ENCODE measurements around the gene ALOX12. TPM values are rescaled to one million over a fixed set of nuclear protein-coding genes. Genes with fewer than 3 reads are reported as not detected.

Gene ALOX12
- total RNA-seq, 1 donor from 2014 or later, result not detected

DNA sequence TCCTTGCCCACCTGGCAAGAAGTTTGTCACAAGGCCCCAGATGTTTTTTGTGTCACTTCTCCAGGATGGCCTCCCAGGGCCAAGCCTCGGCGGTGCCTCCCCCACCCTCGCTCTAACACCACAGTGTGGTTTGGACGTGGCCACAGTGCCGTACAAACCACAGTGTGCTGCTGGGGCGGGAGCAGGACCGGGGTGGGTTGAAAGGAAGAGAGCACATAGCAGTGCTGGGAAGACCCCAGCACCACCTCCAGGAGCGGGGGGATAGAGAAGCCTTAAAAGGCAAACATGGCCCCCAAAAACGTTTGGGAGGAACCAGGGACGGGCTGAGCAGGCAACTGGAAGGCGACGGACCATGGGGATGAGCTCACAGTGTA is 22.0 kb downstream of the ALOX12 start:
- Mint-ChIP-seq H3K9me3 (ENCODE audit: unreplicated experiment) (peaks cover 5% of the 10 kb centered on the region), H3K4me3 (ENCODE audit: unreplicated experiment) (no peak overlapping the region), H3K4me1 (ENCODE audit: low read depth, unreplicated experiment) (peaks cover 9% of the 10 kb centered on the region), H3K27me3 (ENCODE audit: unreplicated experiment) (peaks cover 8% of the 10 kb centered on the region), H3K36me3 (ENCODE audit: unreplicated experiment) (no peaks in the 10 kb centered on the region), H3K27ac (ENCODE audit: unreplicated experiment) (no peak overlapping the region)
- TF ChIP-seq, protein P1, sequence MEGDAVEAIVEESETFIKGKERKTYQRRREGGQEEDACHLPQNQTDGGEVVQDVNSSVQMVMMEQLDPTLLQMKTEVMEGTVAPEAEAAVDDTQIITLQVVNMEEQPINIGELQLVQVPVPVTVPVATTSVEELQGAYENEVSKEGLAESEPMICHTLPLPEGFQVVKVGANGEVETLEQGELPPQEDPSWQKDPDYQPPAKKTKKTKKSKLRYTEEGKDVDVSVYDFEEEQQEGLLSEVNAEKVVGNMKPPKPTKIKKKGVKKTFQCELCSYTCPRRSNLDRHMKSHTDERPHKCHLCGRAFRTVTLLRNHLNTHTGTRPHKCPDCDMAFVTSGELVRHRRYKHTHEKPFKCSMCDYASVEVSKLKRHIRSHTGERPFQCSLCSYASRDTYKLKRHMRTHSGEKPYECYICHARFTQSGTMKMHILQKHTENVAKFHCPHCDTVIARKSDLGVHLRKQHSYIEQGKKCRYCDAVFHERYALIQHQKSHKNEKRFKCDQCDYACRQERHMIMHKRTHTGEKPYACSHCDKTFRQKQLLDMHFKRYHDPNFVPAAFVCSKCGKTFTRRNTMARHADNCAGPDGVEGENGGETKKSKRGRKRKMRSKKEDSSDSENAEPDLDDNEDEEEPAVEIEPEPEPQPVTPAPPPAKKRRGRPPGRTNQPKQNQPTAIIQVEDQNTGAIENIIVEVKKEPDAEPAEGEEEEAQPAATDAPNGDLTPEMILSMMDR (IDR thresholded peaks at IDR 0.05; ENCODE audit: partially characterized antibody, unreplicated experiment), result no peak
- no peak for DNase-seq

DNA sequence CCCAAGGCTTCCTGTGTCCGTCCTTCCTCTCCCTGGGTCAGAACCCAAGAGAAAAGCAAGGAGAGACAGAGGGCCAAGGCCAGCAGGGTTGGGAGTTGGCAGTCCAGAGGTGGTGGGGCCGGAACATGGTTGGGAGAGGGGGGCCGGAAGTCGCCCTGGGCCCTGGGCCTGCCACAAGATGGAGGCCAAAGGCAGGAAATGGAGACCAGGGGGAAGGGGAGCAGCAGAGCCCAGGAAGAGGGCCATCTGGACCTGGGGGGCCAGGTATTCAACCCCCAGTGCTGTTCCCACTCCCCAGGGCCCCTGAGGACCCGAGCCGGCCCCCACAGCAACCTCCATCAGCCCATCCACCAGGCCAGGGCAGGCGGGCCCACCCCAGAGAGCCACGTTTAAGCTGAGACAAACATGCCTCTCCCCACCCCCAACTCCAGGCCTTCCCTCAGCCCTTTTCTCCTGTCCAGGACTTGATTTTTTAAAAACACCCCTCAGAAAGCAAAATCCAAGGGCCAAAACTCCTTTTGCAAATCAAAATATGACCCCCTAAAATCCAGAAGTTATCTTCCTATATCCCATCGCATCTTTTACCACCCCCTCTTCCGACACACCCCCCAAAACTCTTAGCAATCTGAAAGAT is 22.6 kb downstream of the ALOX12 start:
- Mint-ChIP-seq H3K36me3 (ENCODE audit: unreplicated experiment) (no peaks in the 10 kb centered on the region), H3K4me1 (ENCODE audit: low read depth, unreplicated experiment) (peaks cover 6% of the 10 kb centered on the region), H3K27me3 (ENCODE audit: unreplicated experiment) (peaks cover 12% of the 10 kb centered on the region), H3K27ac (ENCODE audit: unreplicated experiment) (no peak overlapping the region), H3K4me3 (ENCODE audit: unreplicated experiment) (no peak overlapping the region), H3K9me3 (ENCODE audit: unreplicated experiment) (peaks cover 9% of the 10 kb centered on the region)
- no peak for DNase-seq
- TF ChIP-seq, protein P1 (IDR thresholded peaks at IDR 0.05; ENCODE audit: partially characterized antibody, unreplicated experiment), result no peak

GRCh38 chr17:7019367-7019766 is 23.5 kb downstream of the ALOX12 start:
- H3K4me3 Mint-ChIP-seq (ENCODE audit: unreplicated experiment), result no peak overlapping the region
- no peaks in the 10 kb centered on the region for H3K36me3 Mint-ChIP-seq (ENCODE audit: unreplicated experiment)
- no peak overlapping the region for H3K27ac Mint-ChIP-seq (ENCODE audit: unreplicated experiment)
- no peak for DNase-seq
- peaks cover 2% of the 10 kb centered on the region for H3K4me1 Mint-ChIP-seq (ENCODE audit: low read depth, unreplicated experiment)
- H3K27me3 Mint-ChIP-seq (ENCODE audit: unreplicated experiment), result peaks cover 14% of the 10 kb centered on the region
- TF ChIP-seq, protein P1 (IDR thresholded peaks at IDR 0.05; ENCODE audit: partially characterized antibody, unreplicated experiment), result no peak
- H3K9me3 Mint-ChIP-seq (ENCODE audit: unreplicated experiment), result peaks cover 6% of the 10 kb centered on the region

- no peak overlapping the region for H3K4me3 Mint-ChIP-seq (ENCODE audit: unreplicated experiment)
- TF ChIP-seq, protein P1 (IDR thresholded peaks at IDR 0.05; ENCODE audit: partially characterized antibody, unreplicated experiment), result no peak
- peak; percentile 57 for DNase-seq
- peaks cover 14% of the 10 kb centered on the region for H3K27me3 Mint-ChIP-seq (ENCODE audit: unreplicated experiment)
- no peaks in the 10 kb centered on the region for H3K36me3 Mint-ChIP-seq (ENCODE audit: unreplicated experiment)
- H3K9me3 Mint-ChIP-seq (ENCODE audit: unreplicated experiment), result peaks cover 6% of the 10 kb centered on the region
- peaks cover 2% of the 10 kb centered on the region for H3K4me1 Mint-ChIP-seq (ENCODE audit: low read depth, unreplicated experiment)
- no peak overlapping the region for H3K27ac Mint-ChIP-seq (ENCODE audit: unreplicated experiment)
Measured at GRCh38 chr17:7019839-7020519, 24.1 kb downstream of the ALOX12 start.
